Nephron (organoid): ENCODE results near the gene DGKQ.

Experiments used
- H3K27ac Mint-ChIP-seq, 3 experiments: 2 replicates each; pipeline ENCODE4 v1.8.0; 2020; ENCODE audit warnings: mixed read lengths in 3 of 3, mild to moderate bottlenecking in 2 of 3, moderate library complexity in 1 of 3
- H3K27me3 Mint-ChIP-seq: 2 replicates; pipeline ENCODE4 v1.8.0; 2021; ENCODE audit warnings: low read depth, mild to moderate bottlenecking, moderate library complexity, mixed read lengths
- H3K36me3 Mint-ChIP-seq: 2 replicates; pipeline ENCODE4 v1.8.0; 2020; ENCODE audit warnings: low read depth, mixed read lengths
- H3K4me1 Mint-ChIP-seq: 2 replicates; pipeline ENCODE4 v1.8.0; 2020; ENCODE audit warnings: mixed read lengths
- H3K4me3 Mint-ChIP-seq, 3 experiments: 2 replicates each; pipeline ENCODE4 v1.8.0; 2020; ENCODE audit warnings: mild to moderate bottlenecking in 3 of 3, mixed read lengths in 3 of 3, moderate library complexity in 2 of 3
- H3K9me3 Mint-ChIP-seq: 2 replicates; pipeline ENCODE4 v1.8.0; 2020; ENCODE audit warnings: mixed read lengths
- CTCF ChIP-seq, 3 experiments: fragments of 200-600 bp; sonication (generic); IDR thresholded peaks; one replicate each; pipeline ENCODE4 v1.5.0; 2021; ENCODE audit warnings: antibody characterized with exemption in 3 of 3; ENCODE audit not compliant: unreplicated experiment in 3 of 3

The DGKQ gene

DNA sequence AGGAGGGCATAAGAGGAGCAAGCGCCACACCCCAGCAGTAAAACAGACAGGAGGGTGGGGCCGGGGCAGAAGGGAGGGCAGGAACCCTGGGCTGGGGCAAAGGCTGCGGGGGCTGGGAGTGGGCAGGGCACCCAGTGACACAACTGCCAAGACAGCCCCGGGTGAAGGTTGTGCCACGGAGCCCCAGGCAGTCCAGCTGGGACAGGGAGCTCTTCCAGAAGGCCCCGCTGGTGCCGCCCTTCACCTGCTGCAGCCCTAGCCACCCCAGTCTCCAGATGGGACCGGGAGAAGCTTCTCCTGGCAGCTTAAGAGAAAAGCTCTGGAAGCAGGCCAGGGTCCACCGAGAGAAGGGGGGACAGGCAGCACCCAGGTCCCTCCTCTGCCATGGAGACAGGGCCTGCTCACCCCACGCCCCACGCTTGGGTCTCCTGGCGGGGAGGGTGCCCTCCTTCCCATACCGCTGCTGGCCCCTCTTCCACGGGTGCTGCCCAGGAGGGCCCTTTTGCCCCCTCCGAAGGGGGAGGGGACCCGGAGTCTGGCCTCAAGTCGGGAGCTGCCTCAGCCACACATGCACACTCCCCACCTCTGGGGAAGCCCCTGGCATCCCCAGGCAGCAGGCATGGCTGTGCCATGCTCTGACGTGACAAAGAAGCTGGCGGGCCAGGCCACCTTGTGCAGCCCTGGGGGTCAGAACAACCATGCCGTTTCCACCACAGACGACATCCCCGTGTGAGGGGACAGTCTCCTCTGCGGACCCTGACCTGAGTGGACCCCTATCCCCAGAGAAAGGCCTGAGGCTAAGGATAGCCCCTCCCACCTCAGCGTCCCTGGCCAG, 1.5 kb downstream of the DGKQ start:
- Mint-ChIP-seq H3K27me3 (peaks cover 22% of the 10 kb centered on the region), H3K4me1 (no peaks in the 10 kb centered on the region), H3K4me3 (peak overlapping the region in 2 of 3 experiments; percentile 54 to 59), H3K36me3 (no peaks in the 10 kb centered on the region), H3K27ac (no peak overlapping the region), H3K9me3 (peaks cover 3% of the 10 kb centered on the region)
- no peak for TF ChIP-seq CTCF (IDR thresholded peaks at IDR 0.05; ENCODE audit: unreplicated experiment in 3 of 3)

DNA sequence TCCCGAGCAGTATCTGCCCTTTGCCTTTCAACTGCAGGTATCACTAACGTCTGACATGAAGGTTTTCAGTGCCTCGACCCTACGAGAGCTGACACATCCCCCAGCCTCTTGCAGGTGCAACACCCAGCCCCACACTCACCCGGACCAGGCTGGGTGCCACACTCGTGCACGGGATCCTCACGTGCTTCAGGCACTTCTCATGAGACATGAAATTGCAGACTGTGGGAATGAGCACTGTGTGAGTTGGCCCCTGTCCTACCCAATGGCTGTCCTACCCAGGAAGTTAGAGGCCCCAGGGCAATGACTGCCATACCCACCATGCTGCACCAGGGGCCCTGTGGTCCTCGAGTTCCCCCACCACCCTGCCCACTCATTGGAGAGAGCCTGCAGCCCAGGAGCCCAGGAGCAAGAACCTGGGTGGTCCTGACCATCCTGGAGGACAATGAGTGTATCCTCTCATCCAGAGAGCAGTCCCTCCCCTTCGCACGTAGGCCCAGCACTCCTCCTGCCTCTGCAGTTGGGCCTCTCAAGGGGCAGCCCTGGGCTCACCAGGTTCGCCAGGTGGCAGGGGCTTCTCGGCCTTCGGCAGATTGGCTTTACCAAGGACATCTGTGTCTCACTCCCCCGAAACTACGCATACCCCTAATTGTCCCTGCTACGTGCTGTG, 2.4 kb downstream of the DGKQ start:
- no peaks in the 10 kb centered on the region for H3K4me1 Mint-ChIP-seq
- H3K9me3 Mint-ChIP-seq: peaks cover 3% of the 10 kb centered on the region
- peak overlapping the region; percentile 32 to 65 (median 50) for H3K4me3 Mint-ChIP-seq
- H3K27ac Mint-ChIP-seq: no peak overlapping the region
- H3K27me3 Mint-ChIP-seq: peaks cover 22% of the 10 kb centered on the region
- no peaks in the 10 kb centered on the region for H3K36me3 Mint-ChIP-seq
- no peak for TF ChIP-seq CTCF (IDR thresholded peaks at IDR 0.05; ENCODE audit: unreplicated experiment in 3 of 3)

DNA sequence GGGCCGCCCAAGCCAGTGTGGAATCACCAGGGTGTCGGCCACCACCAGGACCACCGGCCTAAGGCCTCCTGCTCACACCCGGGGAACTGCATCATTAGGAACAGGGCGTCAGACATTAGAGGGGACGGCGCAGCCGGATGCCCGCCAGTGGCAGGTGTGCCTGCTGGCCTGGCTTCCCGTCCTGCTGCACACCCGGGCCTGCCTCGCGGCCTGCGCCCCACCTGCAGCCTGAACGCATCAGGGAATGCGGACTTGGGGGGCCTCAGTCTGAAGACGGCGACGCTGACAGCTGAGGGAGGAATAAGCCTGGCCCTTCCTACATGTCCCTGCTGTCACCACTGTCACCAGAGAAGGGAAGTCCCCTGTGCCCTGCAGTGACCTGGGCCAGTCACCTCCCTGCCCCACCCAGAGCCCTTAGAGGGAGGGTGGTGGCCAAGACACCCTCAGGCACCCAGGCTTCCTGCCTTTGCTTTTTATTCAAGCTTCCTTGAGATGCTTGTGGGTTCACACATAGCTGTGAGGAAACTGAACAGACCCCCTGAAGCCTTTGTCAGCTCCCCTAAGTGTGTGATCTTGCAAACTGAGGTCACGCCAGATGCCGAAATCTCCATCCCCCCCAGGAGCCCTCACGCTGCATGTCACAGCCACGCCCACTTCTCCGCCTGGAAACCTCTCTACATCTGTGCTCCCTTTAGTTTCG, 3.2 kb downstream of the DGKQ start:
- Mint-ChIP-seq H3K36me3 (no peaks in the 10 kb centered on the region), H3K4me1 (no peaks in the 10 kb centered on the region), H3K4me3 (peak overlapping the region in 2 of 3 experiments; percentile 60 to 65), H3K9me3 (peaks cover 3% of the 10 kb centered on the region), H3K27ac (no peak overlapping the region), H3K27me3 (peaks cover 22% of the 10 kb centered on the region)
- no peak for TF ChIP-seq CTCF (IDR thresholded peaks at IDR 0.05; ENCODE audit: unreplicated experiment in 3 of 3)

DNA sequence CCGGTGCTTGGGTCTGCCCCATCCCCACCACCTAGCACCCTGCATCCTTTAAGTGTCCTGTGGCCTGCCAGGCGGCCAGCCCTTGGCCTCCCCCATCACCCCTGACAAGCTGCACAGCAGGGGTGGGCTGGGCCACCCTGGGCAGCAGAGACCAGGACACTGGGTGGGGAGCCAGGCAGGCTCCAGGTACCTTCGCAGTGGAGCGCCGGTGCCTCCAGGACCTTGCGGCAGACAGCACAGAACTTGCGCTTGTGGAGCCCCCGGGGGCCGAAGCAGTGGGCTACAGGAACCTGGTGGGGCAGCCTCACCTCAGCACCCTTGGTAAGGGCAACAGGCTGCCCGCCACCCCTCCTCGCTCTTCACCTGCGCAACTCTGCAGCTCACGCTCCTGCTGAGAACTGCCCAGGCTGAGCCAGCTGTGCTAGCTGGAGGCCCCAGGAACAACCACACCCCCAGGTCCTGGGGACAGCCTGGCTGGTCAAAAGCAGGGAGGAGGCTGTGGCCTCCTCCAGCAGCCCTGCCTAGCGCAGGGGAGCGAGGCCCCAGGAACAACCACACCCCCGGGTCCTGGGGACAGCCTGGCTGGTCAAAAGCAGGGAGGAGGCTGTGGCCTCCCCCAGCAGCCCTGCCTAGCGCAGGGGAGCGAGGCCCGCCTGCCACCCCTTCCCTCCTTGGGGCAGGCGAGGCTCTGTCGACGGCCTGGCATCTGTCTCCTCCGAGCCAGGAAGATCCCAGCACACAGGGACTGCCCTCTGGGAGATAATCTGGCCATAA, 4.6 kb downstream of the DGKQ start:
- H3K27ac Mint-ChIP-seq: no peak overlapping the region
- peak overlapping the region in 1 of 3 experiments; percentile 34 for H3K4me3 Mint-ChIP-seq

More for the DNA sequence above, 4.6 kb downstream of the DGKQ start:
- H3K9me3 Mint-ChIP-seq: no peaks in the 10 kb centered on the region
- no peaks in the 10 kb centered on the region for H3K4me1 Mint-ChIP-seq
- no peak for TF ChIP-seq CTCF (IDR thresholded peaks at IDR 0.05; ENCODE audit: unreplicated experiment in 3 of 3)
- H3K36me3 Mint-ChIP-seq: no peaks in the 10 kb centered on the region
- H3K27me3 Mint-ChIP-seq: peaks cover 22% of the 10 kb centered on the region
